Mammary epithelial cell (primary cell): ENCODE results near the gene AFAP1L2.

Experiments
- CTCF ChIP-seq, 2 donors: IDR thresholded peaks in 1 of 2; conservative IDR thresholded peaks in 1 of 2; 2 replicates each; pipeline ENCODE4 v1.5.1; 2011 to 2012; ENCODE audit warnings: inconsistent platforms in 2 of 2, low read length in 2 of 2, mild to moderate bottlenecking in 2 of 2, control low read depth in 1 of 2, low read depth in 1 of 2; ENCODE audit not compliant: insufficient read depth in 1 of 2; ENCODE audit errors: extremely low read depth in 1 of 2
- EZH2 ChIP-seq: IDR thresholded peaks from 2 replicates; pipeline ENCODE4 v1.6.1; 2012; ENCODE audit warnings: low read length, inconsistent platforms, borderline replicate concordance

- no peak for TF ChIP-seq EZH2
- TF ChIP-seq CTCF (conservative IDR thresholded peaks at IDR 0.05 in 1 of 2, IDR thresholded peaks at IDR 0.05 in 1 of 2; ENCODE audit: extremely low read depth in 1 of 2, insufficient read depth in 1 of 2, low read depth in 1 of 2, low read length in 2 of 2), result no peak
Observed at GRCh38 chr10:114370966-114371365, 33.3 kb downstream of the AFAP1L2 start.
